Occipital lobe (tissue), 2 donors: ENCODE results near the gene MYRFL. TPM values are rescaled to one million over a fixed set of nuclear protein-coding genes. Genes with fewer than 3 reads are reported as not detected.

ENCODE experiments used
- DNase-seq: peaks from one replicate; lab custom pipeline; 2025; lab: John Stamatoyannopoulos, UW
- total RNA-seq: library from RNA; depleted of rRNA; stranded (reverse); fragments of >200 nt; gene quantifications from one replicate; pipeline ENCODE4 v1.2.3, GENCODE V29; 2014

Gene MYRFL
- total RNA-seq, 1 donor from 2014 or later, result 0.78 TPM

DNA sequence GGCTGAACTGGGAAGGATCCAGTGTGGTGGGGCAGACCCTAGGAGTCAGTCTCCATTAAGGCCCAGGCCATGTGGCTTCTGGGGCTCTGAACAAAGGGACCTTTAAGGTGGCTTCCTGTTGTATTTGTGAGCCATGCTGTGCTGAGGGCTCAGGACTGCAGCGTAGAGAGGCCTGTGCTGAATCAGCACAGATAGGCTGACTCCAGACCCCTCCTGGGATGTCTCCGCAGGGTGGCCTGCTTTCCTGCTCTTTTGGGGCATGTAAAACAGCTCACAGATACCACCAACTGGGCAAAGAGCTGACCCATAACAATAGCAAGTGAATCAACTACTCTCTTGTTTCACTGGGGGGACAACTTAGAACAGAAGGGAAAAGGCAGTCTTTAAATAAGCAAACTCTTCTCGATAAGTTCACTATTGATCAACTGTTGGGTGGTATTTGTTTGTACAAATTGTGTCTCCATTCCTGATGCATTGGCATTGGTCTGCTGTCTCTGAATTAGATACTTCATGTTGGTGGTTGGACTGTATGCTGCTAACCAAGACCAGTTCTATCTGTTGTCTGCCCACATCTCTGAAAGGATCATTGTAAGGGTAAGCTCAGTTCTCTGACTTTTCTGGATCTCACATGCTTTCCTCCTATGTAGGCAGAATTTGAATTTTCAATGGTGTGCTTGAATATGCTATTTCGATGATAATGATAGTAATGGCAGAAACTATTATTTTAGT, 71.8 kb downstream of the MYRFL start:
- no peak for DNase-seq

DNA sequence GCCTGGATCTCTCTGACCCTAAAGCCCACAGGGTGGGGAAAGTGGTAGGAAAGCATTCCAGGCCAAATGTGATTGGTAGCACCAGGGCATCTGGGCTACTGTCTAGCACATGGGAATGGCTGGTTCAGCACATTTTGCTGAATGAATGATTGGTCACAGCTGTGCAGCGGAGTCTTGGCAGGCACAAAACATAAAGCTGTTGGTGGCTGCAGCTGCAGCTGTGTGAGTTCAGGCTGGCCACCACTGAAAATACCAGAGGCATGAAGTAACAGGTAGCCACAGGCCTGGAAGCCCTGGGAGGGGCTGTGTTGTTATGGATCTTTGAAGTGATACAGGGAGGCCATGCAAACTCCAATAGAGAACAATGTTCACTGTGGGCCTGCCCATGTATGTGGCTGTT, 72.7 kb downstream of the MYRFL start:
- no peak for DNase-seq

- DNase-seq, result no peak
Observed at GRCh38 chr12:69898236-69898635, 73.2 kb downstream of the MYRFL start.

DNA sequence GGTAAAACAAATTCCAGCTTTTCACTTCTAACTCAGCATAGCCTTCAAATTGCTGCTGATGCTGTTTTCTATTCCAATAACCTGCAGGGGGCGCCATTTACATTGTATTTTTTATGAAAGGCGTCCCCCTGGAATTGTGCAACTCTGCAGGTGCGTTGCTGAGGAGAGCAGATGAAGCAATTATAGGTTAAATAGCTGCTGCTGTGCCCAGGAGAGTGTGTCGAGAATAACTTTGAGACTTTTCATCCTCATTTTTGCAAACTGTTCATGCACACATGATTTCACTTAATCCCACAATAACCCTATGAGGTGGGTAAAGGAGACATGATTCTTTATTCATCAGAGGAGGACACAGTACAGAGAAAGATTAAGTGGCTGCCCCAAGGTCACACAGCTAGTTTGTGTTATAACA, 75.7 kb downstream of the MYRFL start:
- peak; percentile 34 for DNase-seq

DNA sequence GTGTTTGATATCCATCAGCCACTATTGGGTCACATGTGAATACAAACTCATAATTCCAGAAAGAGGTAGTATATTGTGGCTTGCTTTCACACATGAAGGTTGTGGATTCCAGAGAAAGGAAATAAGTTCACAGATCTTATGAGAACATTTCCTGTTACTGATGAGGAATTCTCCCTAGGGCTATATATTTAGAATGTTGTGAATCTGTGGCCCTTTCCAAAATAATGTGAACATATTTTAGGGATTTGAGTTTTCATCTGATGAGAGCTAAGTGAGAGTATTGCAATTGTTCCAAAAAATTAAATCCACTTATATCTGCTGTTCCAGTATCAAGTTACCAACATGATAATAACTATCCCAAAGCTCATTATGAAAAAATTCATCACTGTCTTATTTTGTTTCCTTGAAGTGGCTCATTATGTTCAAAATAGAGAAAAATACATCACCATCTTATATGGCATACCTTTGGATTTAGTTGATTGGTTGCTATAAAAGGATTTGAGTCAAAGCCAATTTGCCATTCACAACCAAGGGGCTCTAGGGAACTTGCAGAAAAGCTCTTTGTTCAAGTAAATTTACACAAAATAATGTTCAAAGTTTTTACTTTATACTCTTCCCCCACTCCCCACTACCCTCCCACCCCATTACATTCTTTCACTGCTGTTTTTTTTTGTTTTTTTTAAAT, 76.3 kb downstream of the MYRFL start:
- no peak for DNase-seq

DNA sequence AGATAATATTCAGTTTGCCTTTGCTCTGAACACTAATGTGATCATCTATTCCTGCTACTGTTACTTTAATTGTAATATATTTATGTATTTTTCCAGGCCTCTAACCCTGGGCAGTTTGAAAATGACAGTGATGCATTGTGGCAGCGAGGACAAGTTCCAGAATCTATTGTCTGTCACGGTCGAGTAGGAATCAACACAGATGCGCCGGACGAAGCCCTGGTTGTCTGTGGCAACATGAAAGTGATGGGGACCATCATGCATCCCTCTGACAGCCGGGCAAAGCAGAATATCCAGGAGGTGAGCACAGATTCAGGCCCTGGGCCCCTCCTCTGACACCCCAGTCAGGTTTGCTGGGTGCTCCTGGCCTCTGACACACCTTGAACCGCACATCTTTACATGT, 78.5 kb downstream of the MYRFL start:
- no peak for DNase-seq

- DNase-seq, result no peak
Observed at GRCh38 chr12:69904777-69905176, 79.8 kb downstream of the MYRFL start.

DNA sequence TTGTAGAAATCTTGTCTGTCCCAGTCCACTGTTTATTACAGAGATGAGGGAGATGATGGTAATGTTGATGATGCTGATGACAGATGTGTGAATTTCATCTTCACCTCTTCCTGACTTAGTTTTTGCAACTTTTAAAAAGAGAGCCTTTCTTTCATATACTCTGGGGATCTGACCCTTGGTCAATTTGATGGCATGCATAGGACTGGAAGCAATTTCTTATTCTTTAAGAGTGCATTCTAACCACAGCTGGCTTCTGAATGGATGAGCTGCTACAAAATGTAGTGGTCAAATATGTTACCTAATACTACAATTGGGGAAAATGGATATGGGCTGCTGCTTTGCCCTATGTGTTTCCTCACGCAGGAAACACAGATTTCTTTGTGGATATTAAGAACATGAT, 80.8 kb downstream of the MYRFL start:
- DNase-seq, result no peak

GRCh38 chr12:69906411-69907216, 81.6 kb downstream of the MYRFL start:
- DNase-seq, result no peak

DNA sequence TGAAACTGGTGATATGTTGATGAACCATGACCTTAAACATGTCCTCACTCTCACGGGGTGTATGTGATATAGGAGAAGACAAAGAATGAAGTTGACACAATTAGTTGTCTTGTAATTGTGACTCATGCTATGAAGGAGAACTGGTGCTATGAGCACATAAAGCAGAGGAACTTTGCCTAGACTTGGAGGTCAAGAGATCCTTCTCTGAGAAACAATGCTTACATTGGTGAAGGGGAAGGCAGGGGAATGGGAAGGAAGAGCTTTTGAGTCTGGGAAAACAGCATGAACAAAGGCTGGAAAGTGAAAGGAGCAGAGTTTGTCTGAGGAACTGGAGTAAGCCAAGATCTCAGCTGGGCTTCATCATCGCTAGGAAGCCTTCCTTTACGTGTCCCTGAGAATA, 83.2 kb downstream of the MYRFL start:
- DNase-seq, result no peak

DNA sequence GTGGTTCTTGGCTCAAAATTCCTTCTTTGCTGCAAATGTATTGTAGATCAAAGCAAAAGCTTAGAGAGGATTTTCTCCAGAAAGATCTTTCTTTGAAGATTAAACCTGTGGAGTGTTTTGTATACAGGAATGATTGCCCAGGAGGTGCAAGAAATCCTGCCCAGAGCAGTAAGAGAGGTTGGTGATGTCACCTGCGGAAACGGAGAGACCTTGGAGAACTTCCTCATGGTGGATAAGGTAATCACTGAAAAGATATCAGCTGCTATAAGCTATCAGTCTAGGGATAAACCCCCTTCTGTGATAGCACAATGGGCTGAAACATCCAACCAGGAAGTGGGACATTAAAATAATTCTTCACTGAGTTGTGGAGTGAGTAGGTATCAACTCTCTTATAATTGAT, 85.7 kb downstream of the MYRFL start:
- DNase-seq, result no peak

GRCh38 chr12:69913526-69913925, 88.5 kb downstream of the MYRFL start:
- no peak for DNase-seq

- no peak for DNase-seq
Observed at GRCh38 chr12:69915964-69916363, 90.9 kb downstream of the MYRFL start.

DNA sequence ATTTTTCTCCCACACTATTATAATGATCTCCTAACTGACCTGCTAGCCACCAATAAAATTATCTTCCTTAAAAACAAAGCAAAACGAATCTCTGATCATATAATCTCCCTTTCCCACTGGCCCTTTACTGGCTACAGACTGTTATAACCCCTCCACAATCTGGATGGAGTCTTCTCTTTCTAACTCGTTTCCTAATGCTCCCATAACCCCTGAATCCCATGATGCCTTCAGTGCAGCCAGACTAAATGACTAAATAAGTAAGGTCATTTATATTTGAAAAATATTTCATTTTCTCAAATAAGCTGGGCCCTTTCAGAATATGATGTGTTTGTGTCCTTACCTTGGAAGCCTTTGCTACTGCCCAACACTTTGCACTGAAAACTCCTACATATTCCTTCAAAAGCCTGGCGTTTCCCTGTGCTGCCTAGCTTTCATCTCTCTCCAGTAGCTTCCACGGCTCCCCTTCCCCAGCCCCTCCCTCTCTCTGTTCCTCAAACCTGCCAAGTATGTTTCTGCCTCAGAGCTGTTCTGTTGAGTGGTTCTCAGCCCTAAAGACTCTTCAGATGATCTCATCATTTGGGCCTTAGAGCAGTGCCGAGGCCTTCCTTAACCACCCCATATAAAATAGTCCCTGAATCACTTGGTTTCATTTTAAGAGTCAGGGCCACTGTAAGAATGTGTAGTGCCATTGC, 91.7 kb downstream of the MYRFL start:
- no peak for DNase-seq

DNA sequence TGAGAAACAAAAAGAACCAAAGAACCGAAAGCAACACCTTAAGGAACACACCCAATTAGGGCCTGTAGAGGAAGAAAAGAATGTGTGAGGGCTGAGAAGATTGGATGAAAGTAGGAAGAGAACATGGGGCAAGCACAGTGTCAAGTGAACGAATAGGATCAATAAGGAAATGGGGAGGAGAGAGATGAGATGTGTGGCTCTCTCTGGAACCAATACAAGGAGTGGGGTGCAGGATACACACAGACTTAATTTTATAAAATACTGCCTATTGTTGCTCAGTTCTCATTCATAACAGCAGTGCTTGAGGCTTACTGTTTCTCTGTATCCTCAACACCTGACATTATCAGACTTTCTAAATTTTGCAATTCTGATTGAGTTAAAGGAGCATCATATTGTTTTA, 93.3 kb downstream of the MYRFL start:
- no peak for DNase-seq

- no peak for DNase-seq
Observed at GRCh38 chr12:69919495-69919894, 94.5 kb downstream of the MYRFL start.

GRCh38 chr12:69921831-69922230, 96.8 kb downstream of the MYRFL start:
- no peak for DNase-seq

GRCh38 chr12:69922999-69923398, 98.0 kb downstream of the MYRFL start:
- DNase-seq, result no peak

GRCh38 chr12:69925291-69925690, 100.3 kb downstream of the MYRFL start:
- DNase-seq, result no peak

DNA sequence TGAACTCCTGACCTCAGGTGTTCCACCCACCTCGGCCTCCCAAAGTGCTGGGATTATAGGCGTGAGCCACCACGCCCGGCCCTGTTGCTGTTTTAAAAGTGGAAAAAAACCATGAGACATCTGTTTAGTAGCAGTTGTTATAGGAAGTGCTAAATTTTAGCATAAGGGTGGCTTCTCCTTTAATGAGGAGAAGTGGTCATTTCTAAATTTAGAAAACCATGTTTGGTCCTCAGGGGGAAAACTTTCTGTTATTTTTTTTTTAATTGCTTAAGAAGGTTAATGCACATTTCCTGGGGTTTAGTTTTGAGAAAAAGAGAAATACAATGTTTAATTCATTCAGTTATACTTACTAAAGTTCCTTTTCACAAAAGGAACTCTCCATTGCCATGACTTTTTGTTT, 102.1 kb downstream of the MYRFL start:
- DNase-seq, result no peak

DNA sequence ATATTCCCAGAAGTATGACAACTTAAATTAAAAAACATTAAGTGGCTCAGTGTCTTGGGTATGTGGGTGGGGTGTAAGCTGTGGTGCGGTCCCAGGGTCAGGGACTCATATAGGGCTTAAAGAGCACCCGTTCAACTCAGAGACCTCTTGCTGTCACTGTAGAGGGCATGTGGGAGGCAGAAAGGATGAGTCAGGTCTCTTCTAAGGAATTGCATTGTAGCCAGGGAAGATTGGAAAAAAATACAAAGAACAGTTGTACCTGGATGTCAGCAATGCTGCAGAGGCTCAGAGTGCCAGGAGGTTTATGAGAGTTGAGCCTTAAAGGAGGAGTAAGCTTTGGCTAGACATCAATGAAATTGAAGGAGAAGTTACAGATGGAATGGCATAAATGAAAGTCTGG, 104.1 kb downstream of the MYRFL start:
- DNase-seq, result no peak

DNA sequence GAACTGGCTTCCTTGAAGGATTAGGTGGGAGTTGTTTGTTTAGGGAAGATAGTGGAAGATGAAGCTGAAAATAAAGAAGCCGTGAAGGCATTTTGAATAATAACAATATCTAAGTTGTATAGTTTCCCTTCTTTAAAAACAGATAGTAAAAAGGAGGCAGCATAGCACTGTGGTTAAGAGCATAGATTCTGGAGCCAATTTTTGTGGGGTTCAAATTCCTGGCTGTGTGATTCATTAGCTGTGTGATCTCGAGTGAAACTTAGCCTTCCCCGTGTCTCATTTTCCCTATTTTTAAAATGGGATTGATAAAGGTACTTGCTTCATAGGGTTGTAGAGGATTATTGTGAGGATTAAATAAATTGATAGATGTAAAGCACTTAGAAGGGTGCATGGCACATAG, 104.5 kb downstream of the MYRFL start:
- no peak for DNase-seq
